Activated T-cell treated with anti-CD3 and anti-CD28 coated beads, Interleukin-2, amount 50 U/mL, for 24 hours (primary cell): Measurements from ENCODE around the gene SMIM32.

Experiments
- DNase-seq: peaks from one replicate; pipeline ENCODE4 v3.0.0-alpha.2; 2020
- H3K27ac Mint-ChIP-seq: 2 replicates; pipeline ENCODE4 v1.8.0; 2020; ENCODE audit warnings: mild to moderate bottlenecking, mixed read lengths
- H3K27me3 Mint-ChIP-seq: 2 replicates; pipeline ENCODE4 v1.8.0; 2020; ENCODE audit warnings: mixed read lengths
- H3K36me3 Mint-ChIP-seq: 2 replicates; pipeline ENCODE4 v1.8.0; 2020; ENCODE audit warnings: low read depth, mixed read lengths
- H3K4me1 Mint-ChIP-seq: 2 replicates; pipeline ENCODE4 v1.8.0; 2020; ENCODE audit warnings: low read depth, mixed read lengths
- H3K4me3 Mint-ChIP-seq: 2 replicates; pipeline ENCODE4 v1.8.0; 2020; ENCODE audit warnings: mild to moderate bottlenecking, moderate library complexity, mixed read lengths
- H3K9me3 Mint-ChIP-seq: 2 replicates; pipeline ENCODE4 v1.8.0; 2020; ENCODE audit warnings: mixed read lengths

Gene SMIM32

GRCh38 chr5:136145030-136145429 lies 47.9 kb downstream of the SMIM32 start:
- Mint-ChIP-seq H3K27me3 (no peaks in the 10 kb centered on the region), H3K36me3 (peaks cover 6% of the 10 kb centered on the region), H3K27ac (no peak overlapping the region), H3K9me3 (no peaks in the 10 kb centered on the region), H3K4me3 (no peak overlapping the region), H3K4me1 (peaks cover 9% of the 10 kb centered on the region)
- DNase-seq, result no peak

- H3K27ac Mint-ChIP-seq, result no peak overlapping the region
- no peaks in the 10 kb centered on the region for H3K9me3 Mint-ChIP-seq
- no peak overlapping the region for H3K4me3 Mint-ChIP-seq
- H3K4me1 Mint-ChIP-seq, result peaks cover 14% of the 10 kb centered on the region
- H3K36me3 Mint-ChIP-seq, result peaks cover 3% of the 10 kb centered on the region
- no peaks in the 10 kb centered on the region for H3K27me3 Mint-ChIP-seq
- DNase-seq, result no peak
These were observed 49.2 kb downstream of the SMIM32 start for GRCh38 chr5:136143763-136144162.

- no peak for DNase-seq
- peaks cover 2% of the 10 kb centered on the region for H3K36me3 Mint-ChIP-seq
- no peak overlapping the region for H3K4me3 Mint-ChIP-seq
- no peak overlapping the region for H3K27ac Mint-ChIP-seq
- no peaks in the 10 kb centered on the region for H3K27me3 Mint-ChIP-seq
- H3K9me3 Mint-ChIP-seq, result no peaks in the 10 kb centered on the region
- peaks cover 15% of the 10 kb centered on the region for H3K4me1 Mint-ChIP-seq
These were observed 49.6 kb downstream of the SMIM32 start for GRCh38 chr5:136143312-136143711.

- Mint-ChIP-seq H3K4me1 (peaks cover 26% of the 10 kb centered on the region), H3K36me3 (no peaks in the 10 kb centered on the region), H3K9me3 (no peaks in the 10 kb centered on the region), H3K4me3 (no peak overlapping the region), H3K27me3 (no peaks in the 10 kb centered on the region), H3K27ac (no peak overlapping the region)
- no peak for DNase-seq
These were observed 51.4 kb downstream of the SMIM32 start for GRCh38 chr5:136141561-136141960.
